ENCODE results near the gene SLC25A47.
"Not testable (repeated sequence)": the region's sequence is repeated elsewhere in the genome, so short reads cannot be mapped to it uniquely, and the experiment has no call there.

Gene SLC25A47

DNA sequence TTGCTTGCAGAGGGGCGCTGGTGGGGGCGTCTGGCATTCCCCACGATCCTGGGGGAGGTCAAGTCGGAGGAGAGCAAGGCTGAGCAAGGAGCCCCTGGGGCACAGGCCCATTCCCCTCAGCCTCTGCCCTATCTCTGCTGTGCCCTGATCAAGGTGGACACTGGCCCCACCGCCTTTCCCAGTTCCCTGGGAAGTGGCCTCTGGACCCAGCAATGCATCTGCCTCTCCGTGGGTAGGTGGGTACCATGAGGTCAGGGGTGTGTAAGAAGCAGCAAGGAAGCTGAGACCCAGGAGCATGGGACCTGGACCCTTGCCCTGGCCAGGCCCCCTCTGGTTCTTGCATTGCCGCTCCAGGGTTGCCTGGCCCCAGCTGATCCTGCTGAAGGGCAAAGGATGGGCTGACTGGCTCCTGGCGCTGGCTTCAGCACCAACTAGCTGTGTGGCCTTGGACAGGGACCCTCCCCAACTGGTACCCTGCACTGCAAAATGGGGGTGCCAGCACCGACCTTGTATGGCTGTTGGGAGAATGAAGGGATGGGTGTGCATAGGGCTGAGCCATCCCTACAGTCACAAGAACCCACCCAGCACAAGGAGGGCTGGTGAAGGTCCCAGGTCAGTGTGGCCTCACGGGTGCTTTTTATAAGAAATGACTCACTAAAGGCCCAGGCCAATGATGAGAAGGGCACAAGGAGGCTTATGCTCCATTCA is 36.5 kb upstream of the SLC25A47 start:
- TF ChIP-seq, protein P1, sequence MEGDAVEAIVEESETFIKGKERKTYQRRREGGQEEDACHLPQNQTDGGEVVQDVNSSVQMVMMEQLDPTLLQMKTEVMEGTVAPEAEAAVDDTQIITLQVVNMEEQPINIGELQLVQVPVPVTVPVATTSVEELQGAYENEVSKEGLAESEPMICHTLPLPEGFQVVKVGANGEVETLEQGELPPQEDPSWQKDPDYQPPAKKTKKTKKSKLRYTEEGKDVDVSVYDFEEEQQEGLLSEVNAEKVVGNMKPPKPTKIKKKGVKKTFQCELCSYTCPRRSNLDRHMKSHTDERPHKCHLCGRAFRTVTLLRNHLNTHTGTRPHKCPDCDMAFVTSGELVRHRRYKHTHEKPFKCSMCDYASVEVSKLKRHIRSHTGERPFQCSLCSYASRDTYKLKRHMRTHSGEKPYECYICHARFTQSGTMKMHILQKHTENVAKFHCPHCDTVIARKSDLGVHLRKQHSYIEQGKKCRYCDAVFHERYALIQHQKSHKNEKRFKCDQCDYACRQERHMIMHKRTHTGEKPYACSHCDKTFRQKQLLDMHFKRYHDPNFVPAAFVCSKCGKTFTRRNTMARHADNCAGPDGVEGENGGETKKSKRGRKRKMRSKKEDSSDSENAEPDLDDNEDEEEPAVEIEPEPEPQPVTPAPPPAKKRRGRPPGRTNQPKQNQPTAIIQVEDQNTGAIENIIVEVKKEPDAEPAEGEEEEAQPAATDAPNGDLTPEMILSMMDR (IDR thresholded peaks at IDR 0.05): no peak
- TF ChIP-seq ZFX (IDR thresholded peaks at IDR 0.05; ENCODE audit: borderline replicate concordance): no peak
- peak overlapping the region; percentile 22; the same call in 1 of the 2 replicates for H3K27ac ChIP-seq

DNA sequence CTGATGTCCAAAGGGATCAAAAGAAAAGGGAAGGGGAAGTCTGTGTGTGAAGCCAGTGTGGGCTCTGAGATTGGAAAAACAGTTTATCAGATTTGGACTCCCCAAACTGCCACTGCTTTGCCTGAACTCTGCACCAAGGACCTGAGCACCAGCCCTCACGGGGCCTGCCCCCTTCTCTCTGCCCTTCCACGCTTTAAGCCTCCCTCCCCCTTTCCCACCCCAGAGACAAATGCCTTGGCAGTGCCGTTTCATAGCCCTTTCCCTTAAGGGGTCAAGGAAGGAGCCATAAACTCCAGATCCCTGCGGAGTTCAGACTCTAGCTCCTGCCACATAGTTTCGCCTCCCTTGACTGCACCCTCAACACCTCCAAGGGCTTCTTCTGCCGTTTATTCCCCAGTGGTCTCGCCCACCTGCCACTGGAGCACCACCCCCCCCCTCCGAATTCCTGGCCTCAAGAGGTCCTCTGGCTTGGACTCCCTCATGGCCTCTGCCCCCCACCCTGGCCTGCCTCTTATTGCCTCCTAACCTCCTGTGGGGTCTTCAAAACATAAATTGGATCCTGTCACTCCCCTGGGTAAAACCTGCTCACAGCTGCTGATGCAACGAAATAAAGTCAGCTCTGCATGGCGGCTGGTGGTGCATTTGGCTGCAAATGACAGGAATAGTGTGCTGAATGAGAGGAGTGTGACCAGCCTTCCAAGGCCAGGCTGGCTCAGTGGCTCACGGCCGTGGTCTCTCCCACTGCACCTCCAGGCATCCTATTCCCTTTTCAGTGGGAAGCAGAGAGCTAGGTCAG is 35.7 kb upstream of the SLC25A47 start:
- H3K27ac ChIP-seq: peak overlapping the region; percentile 22; the same call in 1 of the 2 replicates
- TF ChIP-seq, protein P1 (IDR thresholded peaks at IDR 0.05): no peak
- no peak for TF ChIP-seq ZFX (IDR thresholded peaks at IDR 0.05; ENCODE audit: borderline replicate concordance)

DNA sequence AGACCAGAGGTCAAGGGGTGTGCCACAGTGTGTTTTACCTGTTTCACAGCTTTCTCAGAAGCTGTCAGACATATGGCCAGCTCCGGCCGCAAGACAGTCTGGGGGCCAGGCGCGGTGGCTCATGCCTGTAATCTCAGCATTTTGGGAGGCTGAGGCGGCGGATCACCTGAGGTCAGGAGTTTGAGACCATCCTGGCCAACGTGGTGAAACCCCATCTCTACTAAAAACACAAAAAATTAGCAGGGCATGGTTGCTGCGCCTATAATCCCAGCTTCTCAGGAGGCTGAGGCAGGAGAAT is 35.2 kb upstream of the SLC25A47 start:
- H3K27ac ChIP-seq: not testable (repeated sequence)

DNA sequence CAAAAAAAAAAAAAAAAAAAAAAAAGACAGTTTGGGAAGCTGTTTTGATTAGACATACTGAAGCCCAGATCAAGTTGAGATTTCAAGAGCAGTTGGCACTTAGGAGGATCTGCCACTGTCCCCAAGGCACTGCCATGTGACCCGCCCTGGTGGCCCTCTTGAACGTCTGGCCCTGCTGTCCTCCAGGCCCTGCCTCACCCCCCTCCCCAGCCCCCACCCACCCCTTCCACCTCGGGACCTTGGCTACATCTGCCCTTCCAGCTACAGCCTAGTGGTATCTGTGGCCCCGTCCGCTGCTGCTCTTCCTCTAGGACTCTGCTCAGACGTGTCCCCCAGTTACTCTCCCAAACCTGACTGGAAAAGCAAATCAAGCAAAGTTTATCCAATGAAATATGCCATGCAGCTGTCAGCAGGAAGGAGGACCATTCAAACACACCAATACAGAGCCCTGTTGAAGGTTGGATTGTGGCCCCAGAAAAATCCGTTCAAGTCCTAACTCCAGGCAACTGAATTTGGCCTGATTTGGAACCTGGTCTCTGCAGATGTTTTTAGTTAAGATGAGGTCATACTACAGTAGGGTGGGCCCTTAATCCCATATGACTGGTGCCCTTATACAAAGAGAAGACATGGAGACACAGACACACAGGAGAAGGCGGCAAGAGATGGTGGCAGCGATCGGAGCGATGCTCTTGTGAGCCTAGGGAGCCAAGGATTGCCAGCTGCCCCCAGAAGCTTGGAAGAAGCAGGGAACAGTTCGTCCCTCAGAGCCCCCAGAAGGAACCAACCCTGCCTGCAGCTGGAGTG is 34.6 kb upstream of the SLC25A47 start:
- no peak overlapping the region for H3K27ac ChIP-seq
- no peak for TF ChIP-seq ZFX (IDR thresholded peaks at IDR 0.05; ENCODE audit: borderline replicate concordance)
- TF ChIP-seq, protein P1 (IDR thresholded peaks at IDR 0.05): no peak

DNA sequence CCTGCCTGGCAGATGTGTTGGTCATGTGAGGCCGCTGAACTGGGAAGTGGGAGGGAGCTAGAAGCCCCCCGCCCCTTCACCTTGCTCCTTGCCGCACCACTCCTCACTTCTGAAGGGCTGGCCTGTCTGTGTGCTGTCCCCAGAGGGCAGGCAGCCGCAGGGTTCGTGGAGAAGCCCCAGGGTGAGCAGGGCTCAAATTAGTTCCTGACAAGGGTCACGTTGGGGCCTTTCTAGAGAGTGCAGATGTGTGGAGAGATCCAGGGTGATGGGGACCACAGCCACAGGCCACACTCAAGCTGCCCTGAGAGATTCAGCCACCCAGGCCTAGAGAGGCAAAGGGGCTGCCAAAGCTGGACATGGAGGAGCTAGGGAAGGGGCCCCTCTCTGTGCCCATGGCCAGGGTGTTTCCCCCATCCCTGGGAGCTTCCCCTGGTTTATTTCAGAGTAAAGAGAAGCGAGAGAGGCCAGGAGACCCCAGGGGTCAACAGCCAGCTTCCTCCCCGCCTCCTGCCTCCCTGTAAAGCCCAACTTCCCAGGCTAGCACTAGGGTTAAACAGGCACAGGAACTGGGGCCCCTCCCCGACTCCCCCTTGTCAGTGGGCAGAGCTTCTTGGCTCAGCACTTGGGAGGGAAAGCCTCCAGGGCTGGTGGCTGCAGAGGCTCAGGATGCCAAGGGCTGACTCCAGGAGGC is 33.1 kb upstream of the SLC25A47 start:
- H3K27ac ChIP-seq: no peak overlapping the region
- no peak for TF ChIP-seq ZFX (IDR thresholded peaks at IDR 0.05; ENCODE audit: borderline replicate concordance)
- TF ChIP-seq, protein P1 (IDR thresholded peaks at IDR 0.05): no peak

DNA sequence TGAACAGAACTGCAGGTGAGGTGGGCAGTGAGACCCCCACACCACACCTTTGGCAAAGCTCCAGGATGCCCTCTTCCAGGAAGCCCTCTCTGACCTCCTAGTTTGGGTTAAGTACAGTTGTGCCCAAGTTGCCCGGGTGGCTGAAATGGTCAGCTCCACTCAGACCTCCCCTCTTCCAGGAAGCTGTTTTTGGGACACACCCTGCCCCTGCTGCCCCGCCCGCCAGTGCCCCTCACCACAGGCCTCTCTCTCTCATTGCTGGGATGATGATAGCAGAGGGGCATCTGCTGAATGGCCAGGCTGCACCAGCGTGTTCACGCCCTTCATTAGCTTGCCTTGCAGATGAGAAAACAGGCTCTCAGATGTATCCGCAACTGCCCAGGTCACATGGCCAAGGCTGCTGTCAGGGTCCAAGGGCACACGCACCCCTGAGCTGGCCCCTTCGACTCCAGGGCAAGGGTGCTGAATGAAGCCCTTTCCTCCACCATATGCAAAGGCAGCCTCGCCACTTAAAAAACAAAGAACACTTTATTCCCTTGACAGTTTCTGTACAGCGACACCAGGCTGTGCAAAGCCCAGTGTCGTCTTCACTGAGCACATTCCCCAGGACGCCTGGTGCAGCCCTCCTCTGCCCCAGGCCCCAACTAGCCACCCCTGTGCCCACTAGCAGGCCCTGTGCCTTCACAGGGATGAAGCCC is 32.4 kb upstream of the SLC25A47 start:
- H3K27ac ChIP-seq: no peak overlapping the region
- TF ChIP-seq ZFX (IDR thresholded peaks at IDR 0.05; ENCODE audit: borderline replicate concordance): no peak

DNA sequence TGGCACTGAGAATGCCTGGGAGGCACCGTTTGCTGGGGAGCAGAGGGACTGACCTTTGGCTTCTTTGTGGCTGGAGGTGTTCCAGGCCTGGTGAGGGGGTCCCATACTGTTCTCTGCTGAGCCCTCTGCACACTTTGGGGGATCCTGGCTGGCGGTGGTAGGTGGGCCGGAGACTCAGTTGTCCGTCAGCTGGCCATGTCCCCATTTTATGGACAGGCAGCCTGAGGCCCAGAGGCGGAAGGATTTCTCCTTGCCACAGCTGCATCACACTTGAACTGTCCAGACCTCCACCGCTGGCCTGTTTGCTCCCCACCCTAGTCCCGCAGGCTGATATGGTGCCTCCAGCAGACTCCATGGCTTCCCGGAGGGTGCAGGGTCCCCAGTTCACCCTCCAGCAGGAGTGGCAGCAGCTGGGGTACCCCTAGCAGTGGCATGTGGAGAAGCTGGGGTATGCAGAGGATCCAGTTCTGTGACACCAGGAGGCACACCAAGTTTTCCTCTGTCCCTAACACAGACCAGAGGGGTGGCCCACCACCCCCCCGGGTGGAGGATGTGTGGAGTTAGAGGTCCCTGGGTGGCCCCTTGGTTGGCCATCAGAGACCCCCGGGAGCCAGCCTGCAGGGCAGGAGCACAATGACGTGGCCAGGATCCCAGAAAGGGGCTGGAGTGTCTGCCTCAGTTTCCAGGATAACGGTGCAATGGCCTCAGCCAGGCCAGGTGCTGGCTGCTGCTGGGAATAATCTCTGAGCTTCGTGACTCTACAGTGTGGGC is 31.6 kb upstream of the SLC25A47 start:
- no peak for TF ChIP-seq ZFX (IDR thresholded peaks at IDR 0.05; ENCODE audit: borderline replicate concordance)
- TF ChIP-seq, protein P1 (IDR thresholded peaks at IDR 0.05): no peak
- no peak overlapping the region for H3K27ac ChIP-seq
